ENCODE measurements around the gene MFN2. TPM values are rescaled to one million over a fixed set of nuclear protein-coding genes. Genes with fewer than 3 reads are reported as not detected.
A peak's percentile ranks its signal among the peaks of the same experiment; 100 is the strongest.

Gene MFN2
- total RNA-seq, 2 donors from 2014 or later: 367 to 466 TPM

DNA sequence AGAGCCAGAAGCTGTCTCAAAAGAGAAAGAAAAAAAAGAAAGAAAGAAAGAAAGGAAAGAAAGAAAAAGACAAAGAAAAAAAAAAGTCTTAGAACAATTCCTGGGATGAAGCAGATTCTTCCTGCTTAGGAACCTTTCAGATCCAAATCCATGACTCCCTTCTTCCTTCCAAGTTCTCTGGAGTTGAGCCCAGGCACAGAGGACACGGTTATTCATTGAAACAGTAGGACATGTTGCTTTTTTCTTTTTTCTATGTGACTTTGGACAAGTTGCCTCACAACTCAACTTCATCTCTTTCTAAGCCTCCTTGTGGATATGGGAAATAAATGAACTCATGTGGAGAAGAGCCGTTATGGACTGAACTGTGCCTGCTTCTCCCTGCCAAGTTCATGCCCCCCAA lies 68.1 kb downstream of the MFN2 start:
- no peak overlapping the region for H3K27ac ChIP-seq
- no peaks in the 10 kb centered on the region for H3K9me3 ChIP-seq
- no peaks in the 10 kb centered on the region for H3K27me3 ChIP-seq
- no peak overlapping the region for H3K4me3 ChIP-seq
- no peaks in the 10 kb centered on the region for H3K36me3 ChIP-seq
- H3K4me1 ChIP-seq: peaks cover 0 to 19% of the 10 kb centered on the region in 2 donors
- no peak for DNase-seq (ENCODE audit: low spot score)
- TF ChIP-seq, protein P1, sequence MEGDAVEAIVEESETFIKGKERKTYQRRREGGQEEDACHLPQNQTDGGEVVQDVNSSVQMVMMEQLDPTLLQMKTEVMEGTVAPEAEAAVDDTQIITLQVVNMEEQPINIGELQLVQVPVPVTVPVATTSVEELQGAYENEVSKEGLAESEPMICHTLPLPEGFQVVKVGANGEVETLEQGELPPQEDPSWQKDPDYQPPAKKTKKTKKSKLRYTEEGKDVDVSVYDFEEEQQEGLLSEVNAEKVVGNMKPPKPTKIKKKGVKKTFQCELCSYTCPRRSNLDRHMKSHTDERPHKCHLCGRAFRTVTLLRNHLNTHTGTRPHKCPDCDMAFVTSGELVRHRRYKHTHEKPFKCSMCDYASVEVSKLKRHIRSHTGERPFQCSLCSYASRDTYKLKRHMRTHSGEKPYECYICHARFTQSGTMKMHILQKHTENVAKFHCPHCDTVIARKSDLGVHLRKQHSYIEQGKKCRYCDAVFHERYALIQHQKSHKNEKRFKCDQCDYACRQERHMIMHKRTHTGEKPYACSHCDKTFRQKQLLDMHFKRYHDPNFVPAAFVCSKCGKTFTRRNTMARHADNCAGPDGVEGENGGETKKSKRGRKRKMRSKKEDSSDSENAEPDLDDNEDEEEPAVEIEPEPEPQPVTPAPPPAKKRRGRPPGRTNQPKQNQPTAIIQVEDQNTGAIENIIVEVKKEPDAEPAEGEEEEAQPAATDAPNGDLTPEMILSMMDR (IDR thresholded peaks at IDR 0.05): no peak

DNA sequence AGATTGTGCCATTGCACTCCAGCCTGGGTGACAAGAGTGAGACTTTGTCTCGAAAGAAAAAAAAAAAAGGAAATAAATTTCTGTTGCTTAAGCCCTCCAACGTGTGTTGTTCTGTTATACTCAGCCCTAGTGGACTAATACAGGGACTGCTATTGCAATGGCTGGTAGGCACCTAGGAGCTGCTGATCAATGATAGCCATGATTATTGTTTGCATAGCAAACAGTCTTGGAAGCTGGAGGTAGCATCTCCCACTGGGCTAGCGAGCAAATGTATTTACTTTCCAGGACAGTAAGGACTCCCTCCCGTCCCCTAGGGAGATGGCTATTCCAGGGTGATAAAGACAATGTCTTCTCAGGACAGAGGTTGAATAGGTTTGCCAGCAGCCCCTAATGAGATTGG lies 69.4 kb downstream of the MFN2 start:
- Histone ChIP-seq H3K9me3 (no peaks in the 10 kb centered on the region), H3K4me3 (no peak overlapping the region), H3K36me3 (no peaks in the 10 kb centered on the region), H3K27ac (no peak overlapping the region), H3K27me3 (no peaks in the 10 kb centered on the region), H3K4me1 (peaks cover 0 to 22% of the 10 kb centered on the region in 2 donors)
- DNase-seq (ENCODE audit: low spot score): no peak
- TF ChIP-seq, protein P1 (IDR thresholded peaks at IDR 0.05): no peak

DNA sequence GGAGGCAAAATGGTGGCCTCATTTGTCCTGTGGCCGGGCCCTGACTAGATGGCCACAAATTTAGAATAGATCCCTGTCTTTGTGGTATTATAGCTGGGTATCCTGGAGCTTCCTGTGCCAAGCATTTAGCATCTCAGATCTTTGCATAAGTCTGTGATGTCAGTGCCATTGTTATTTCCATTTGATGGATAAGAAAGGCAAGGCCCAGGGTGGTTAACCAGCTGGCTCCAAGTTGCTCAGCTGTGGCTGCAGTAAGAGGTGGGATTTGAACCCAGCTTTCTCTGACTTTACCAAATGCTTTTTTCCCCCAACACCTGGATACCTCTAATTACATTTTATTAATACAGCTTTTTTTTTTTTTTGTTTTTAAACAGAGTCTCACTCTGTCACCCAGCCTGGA lies 71.1 kb downstream of the MFN2 start:
- Histone ChIP-seq H3K9me3 (no peaks in the 10 kb centered on the region), H3K27ac (no peak overlapping the region), H3K4me1 (peaks cover 0 to 22% of the 10 kb centered on the region in 2 donors), H3K4me3 (no peak overlapping the region), H3K36me3 (no peaks in the 10 kb centered on the region), H3K27me3 (no peaks in the 10 kb centered on the region)
- TF ChIP-seq, protein P1 (IDR thresholded peaks at IDR 0.05): no peak
- DNase-seq (ENCODE audit: low spot score): no peak

DNA sequence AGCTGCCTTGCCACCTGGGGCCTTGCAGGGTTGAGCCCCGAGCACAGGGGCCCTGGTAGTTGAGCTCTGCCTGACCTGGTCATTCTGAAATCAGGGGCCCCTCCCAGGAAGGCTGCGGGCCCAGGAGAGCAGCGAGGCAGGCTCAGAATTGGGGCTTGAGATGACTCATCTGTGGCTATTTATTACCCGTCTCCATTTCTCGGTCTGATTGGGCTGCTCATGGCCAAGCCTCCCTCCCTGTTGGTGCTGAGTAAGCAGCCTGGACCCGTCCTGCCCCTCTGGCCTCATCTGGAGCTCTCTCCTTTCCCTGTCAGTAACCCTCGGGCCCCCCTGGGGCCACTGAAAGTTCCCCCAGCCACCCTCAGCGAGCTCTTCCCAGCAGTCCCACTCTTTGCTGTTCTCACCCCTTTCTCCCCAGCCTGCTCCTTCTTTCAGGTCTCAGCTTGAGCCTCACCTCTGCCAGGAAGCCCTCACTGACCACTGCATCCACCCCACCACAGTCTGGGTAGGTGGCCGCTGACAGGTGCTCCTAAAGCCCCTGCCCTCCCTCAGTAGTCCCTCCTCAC lies 71.8 kb downstream of the MFN2 start:
- H3K36me3 ChIP-seq: no peaks in the 10 kb centered on the region
- H3K9me3 ChIP-seq: no peaks in the 10 kb centered on the region
- no peak overlapping the region for H3K4me3 ChIP-seq
- H3K27ac ChIP-seq: peak overlapping the region; percentile 29 to 57
- no peaks in the 10 kb centered on the region for H3K27me3 ChIP-seq
- peak; percentile 81 for DNase-seq (ENCODE audit: low spot score)
- H3K4me1 ChIP-seq: peaks cover 0 to 22% of the 10 kb centered on the region in 2 donors
- TF ChIP-seq, protein P1 (IDR thresholded peaks at IDR 0.05): no peak

DNA sequence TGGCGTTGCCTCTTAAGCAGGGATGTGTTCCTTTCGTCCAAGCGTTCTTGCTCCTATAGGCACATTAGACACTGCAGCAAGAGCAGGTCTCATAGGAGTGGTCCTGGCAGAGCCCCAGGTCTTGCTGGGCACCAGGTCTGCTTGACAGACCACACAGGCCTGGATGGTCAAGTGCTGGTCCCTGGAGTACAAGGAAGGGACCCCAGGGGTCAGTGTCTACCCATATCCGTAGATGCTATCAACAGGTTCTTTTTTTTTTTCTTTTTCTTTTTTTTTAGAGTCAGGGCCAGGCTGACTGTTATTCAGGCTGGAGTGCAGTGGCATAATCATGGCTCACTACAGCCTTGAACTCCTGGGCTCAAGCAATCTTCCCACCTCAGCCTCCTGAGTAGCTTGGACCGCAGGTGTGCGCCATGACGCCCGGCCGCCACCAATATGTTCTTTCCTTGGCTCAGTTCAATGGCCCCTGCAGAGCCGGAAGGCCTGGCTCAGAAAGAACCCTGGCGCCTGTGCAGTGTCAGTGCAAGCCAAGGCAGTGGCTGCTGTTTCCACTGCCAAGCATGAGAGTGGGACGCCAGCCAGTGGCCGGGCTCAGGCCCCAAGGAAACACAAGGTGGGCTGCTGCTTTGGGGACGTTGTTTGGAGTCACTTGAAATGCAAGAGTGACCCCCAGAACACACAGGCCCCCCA lies 72.9 kb downstream of the MFN2 start:
- TF ChIP-seq, protein P1 (IDR thresholded peaks at IDR 0.05): peak in 1 of 2 donors; percentile 30
- no peaks in the 10 kb centered on the region for H3K9me3 ChIP-seq
- H3K4me1 ChIP-seq: peaks cover 0 to 22% of the 10 kb centered on the region in 2 donors
- peak overlapping the region in 1 of 2 donors; percentile 57 for H3K27ac ChIP-seq
- H3K36me3 ChIP-seq: no peaks in the 10 kb centered on the region
- peak; percentile 68 for DNase-seq (ENCODE audit: low spot score)
- no peak overlapping the region for H3K4me3 ChIP-seq
- H3K27me3 ChIP-seq: no peaks in the 10 kb centered on the region
